Trophoblast cell (in vitro differentiated cells and primary cell): ENCODE data around the gene SDS.

Experiments used
- DNase-seq, 2 donors: peaks; one replicate each; pipeline ENCODE4 v3.0.0-alpha.2; 2016
- H2AFZ ChIP-seq: 2 replicates; pipeline ENCODE4 v1.6.1; 2013; ENCODE audit warnings: low read length, moderate library complexity, mild to moderate bottlenecking; ENCODE audit not compliant: insufficient read depth, poor library complexity
- H2AK5ac ChIP-seq: 2 replicates; pipeline ENCODE4 v1.6.1; 2013; ENCODE audit warnings: mild to moderate bottlenecking, low read length
- H2BK120ac ChIP-seq: 2 replicates; pipeline ENCODE4 v1.6.1; 2013; ENCODE audit warnings: low read length, mild to moderate bottlenecking, moderate library complexity; ENCODE audit not compliant: insufficient read depth, poor library complexity
- H2BK12ac ChIP-seq: 2 replicates; pipeline ENCODE4 v1.6.1; 2013; ENCODE audit warnings: mild to moderate bottlenecking, low read length, moderate library complexity
- H2BK5ac ChIP-seq: 2 replicates; pipeline ENCODE4 v1.6.1; 2013; ENCODE audit warnings: low read length, low read depth, moderate library complexity, mild to moderate bottlenecking; ENCODE audit not compliant: poor library complexity
- H3K14ac ChIP-seq: 2 replicates; pipeline ENCODE4 v1.6.1; 2013; ENCODE audit warnings: mild to moderate bottlenecking, low read length
- H3K18ac ChIP-seq: 2 replicates; pipeline ENCODE4 v1.6.1; 2013; ENCODE audit warnings: mild to moderate bottlenecking, low read length
- H3K23ac ChIP-seq: 2 replicates; pipeline ENCODE4 v1.6.1; 2013; ENCODE audit warnings: low read length
- H3K27ac ChIP-seq: 2 replicates; pipeline ENCODE4 v1.5.1; 2013; ENCODE audit warnings: low read depth, mild to moderate bottlenecking, inconsistent platforms, low read length, moderate library complexity
- H3K27me3 ChIP-seq: 2 replicates; pipeline ENCODE4 v1.6.1; 2013; ENCODE audit warnings: inconsistent platforms, mild to moderate bottlenecking, low read length, moderate library complexity; ENCODE audit not compliant: insufficient read depth
- H3K36me3 ChIP-seq, 2 experiments: 1 replicate in 1 of 2; 2 replicates in 1 of 2; pipeline ENCODE4 v1.6.1; 2013; ENCODE audit warnings: low read length in 2 of 2, mild to moderate bottlenecking in 2 of 2, moderate library complexity in 1 of 2; ENCODE audit not compliant: insufficient read depth in 2 of 2, control insufficient read depth in 1 of 2
- H3K4ac ChIP-seq: 2 replicates; pipeline ENCODE4 v1.6.1; 2013; ENCODE audit warnings: low read depth, mild to moderate bottlenecking, low read length, moderate library complexity
- H3K4me1 ChIP-seq, 2 experiments: 1 replicate in 1 of 2; 2 replicates in 1 of 2; pipeline ENCODE4 v1.6.1; 2013; ENCODE audit warnings: low read length in 2 of 2, mild to moderate bottlenecking in 2 of 2, moderate library complexity in 1 of 2; ENCODE audit not compliant: insufficient read depth in 2 of 2, control insufficient read depth in 1 of 2
- H3K4me2 ChIP-seq: 2 replicates; pipeline ENCODE4 v1.6.1; 2013; ENCODE audit warnings: inconsistent platforms, mild to moderate bottlenecking, low read length, moderate library complexity
- H3K4me3 ChIP-seq: 2 replicates; pipeline ENCODE4 v1.5.1; 2013; ENCODE audit warnings: mild to moderate bottlenecking, low read depth, low read length, inconsistent platforms
- H3K79me1 ChIP-seq: one replicate; pipeline ENCODE4 v1.6.1; 2013; ENCODE audit warnings: low read length
- H3K79me2 ChIP-seq: 2 replicates; pipeline ENCODE4 v1.6.1; 2013; ENCODE audit warnings: low read length, mild to moderate bottlenecking; ENCODE audit not compliant: control insufficient read depth, insufficient read depth, poor library complexity
- H3K9ac ChIP-seq: 2 replicates; pipeline ENCODE4 v1.6.1; 2013; ENCODE audit warnings: mild to moderate bottlenecking, low read length
- H3K9me3 ChIP-seq: 2 replicates; pipeline ENCODE4 v1.6.1; 2013; ENCODE audit warnings: low read depth, mild to moderate bottlenecking, control low read depth, inconsistent platforms, low read length; ENCODE audit not compliant: insufficient read depth
- H4K12ac ChIP-seq: 2 replicates; pipeline ENCODE4 v1.6.1; 2013; ENCODE audit warnings: low read depth, mild to moderate bottlenecking, low read length, moderate library complexity
- H4K8ac ChIP-seq: 2 replicates; pipeline ENCODE4 v1.6.1; 2013; ENCODE audit warnings: low read depth, mild to moderate bottlenecking, low read length, moderate library complexity
- H4K91ac ChIP-seq: one replicate; pipeline ENCODE4 v1.6.1; 2013; ENCODE audit warnings: low read depth, mild to moderate bottlenecking, low read length, moderate library complexity
- WGBS: extraction: QIAGEN DNeasy Blood & Tissue Kit; methylation state at CpG from one replicate; pipeline ENCODE4 v1.1.7; 2013; ENCODE audit warnings: missing lambda C conversion rate; ENCODE audit not compliant: insufficient read length, insufficient coverage; ENCODE audit errors: extremely low coverage; 5-methylcytosine and 5-hydroxymethylcytosine counted together

The SDS gene

DNA sequence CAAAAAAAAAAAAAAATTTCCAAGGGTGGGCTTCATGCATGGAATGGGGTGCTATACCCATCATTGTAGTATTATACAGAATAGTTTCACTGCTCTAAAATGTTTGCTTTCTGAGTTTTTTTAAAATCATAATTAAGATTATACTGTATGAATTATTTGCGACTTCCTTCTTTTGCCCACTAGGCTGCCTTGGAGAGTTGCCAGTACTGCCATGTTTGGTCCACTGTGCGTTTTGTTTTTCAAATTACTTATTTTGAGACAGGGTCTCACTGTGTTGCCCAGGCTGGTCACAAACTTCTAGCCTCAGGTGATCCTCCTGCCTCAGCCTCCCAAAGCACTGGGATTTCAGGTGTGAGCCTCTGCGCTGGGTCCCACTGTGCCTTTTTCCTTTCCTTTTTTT, 25.4 kb downstream of the SDS start:
- Histone ChIP-seq H3K9me3 (no peaks in the 10 kb centered on the region), H3K27me3 (no peaks in the 10 kb centered on the region), H3K4ac (no peak overlapping the region), H3K14ac (no peak overlapping the region), H2AK5ac (no peak overlapping the region), H2AFZ (no peak overlapping the region), H3K9ac (no peak overlapping the region), H4K12ac (no peak overlapping the region), H3K79me1 (no peaks in the 10 kb centered on the region), H3K4me1 (no peaks in the 10 kb centered on the region), H4K8ac (no peak overlapping the region), H3K4me3 (no peak overlapping the region), H3K18ac (no peak overlapping the region), H2BK12ac (no peak overlapping the region), H2BK120ac (no peak overlapping the region), H3K79me2 (no peaks in the 10 kb centered on the region), H3K23ac (no peak overlapping the region), H3K36me3 (peaks cover 12 to 21% of the 10 kb centered on the region in 2 experiments), H3K4me2 (no peak overlapping the region), H2BK5ac (no peak overlapping the region), H4K91ac (no peak overlapping the region), H3K27ac (no peak overlapping the region)
- no CpG with 5 or more reads among the region's 3 CpGs for WGBS
- no peak for DNase-seq

GRCh38 chr12:113374823-113375428, 28.8 kb downstream of the SDS start:
- Histone ChIP-seq H3K4me3 (no peak overlapping the region), H3K9ac (no peak overlapping the region), H2BK5ac (no peak overlapping the region), H3K9me3 (no peaks in the 10 kb centered on the region), H3K4ac (no peak overlapping the region), H3K18ac (no peak overlapping the region), H4K8ac (no peak overlapping the region), H3K14ac (no peak overlapping the region), H4K91ac (no peak overlapping the region), H2BK120ac (no peak overlapping the region), H2AK5ac (no peak overlapping the region), H3K4me1 (no peaks in the 10 kb centered on the region), H3K79me1 (no peaks in the 10 kb centered on the region), H4K12ac (no peak overlapping the region), H2AFZ (no peak overlapping the region), H2BK12ac (no peak overlapping the region), H3K23ac (no peak overlapping the region), H3K79me2 (no peaks in the 10 kb centered on the region), H3K4me2 (no peak overlapping the region), H3K27ac (no peak overlapping the region), H3K27me3 (no peaks in the 10 kb centered on the region), H3K36me3 (peaks cover 7 to 22% of the 10 kb centered on the region in 2 experiments)
- no peak for DNase-seq
- WGBS, result no CpG with 5 or more reads among the region's 4 CpGs

DNA sequence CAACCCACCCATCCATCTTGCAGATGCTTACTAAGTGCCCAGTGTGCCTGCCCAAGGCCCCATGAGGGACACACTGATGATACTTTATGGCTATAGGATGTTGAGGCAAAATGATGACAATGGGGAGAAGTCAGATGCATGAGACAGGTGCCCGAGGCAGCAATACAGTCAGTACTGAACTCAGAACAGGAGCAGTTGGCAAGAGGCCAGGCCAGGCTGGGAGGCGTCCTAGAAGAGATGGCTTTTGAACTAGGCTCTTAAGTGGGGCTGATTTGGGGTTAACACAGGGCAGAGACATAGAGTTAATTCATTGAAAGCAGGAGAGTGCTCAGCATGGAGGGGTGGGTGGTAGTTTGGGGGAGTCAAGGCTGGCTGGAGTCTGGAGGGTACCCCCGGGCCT, 29.7 kb downstream of the SDS start:
- Histone ChIP-seq H3K79me2 (no peaks in the 10 kb centered on the region), H2BK5ac (no peak overlapping the region), H3K4me3 (no peak overlapping the region), H2BK12ac (no peak overlapping the region), H2BK120ac (no peak overlapping the region), H2AFZ (no peak overlapping the region), H3K9me3 (no peaks in the 10 kb centered on the region), H4K91ac (no peak overlapping the region), H3K9ac (no peak overlapping the region), H4K8ac (no peak overlapping the region), H3K4me2 (no peak overlapping the region), H3K14ac (no peak overlapping the region), H3K4me1 (no peaks in the 10 kb centered on the region), H3K27ac (no peak overlapping the region), H3K23ac (no peak overlapping the region), H2AK5ac (no peak overlapping the region), H3K27me3 (no peaks in the 10 kb centered on the region), H3K79me1 (no peaks in the 10 kb centered on the region), H3K18ac (no peak overlapping the region), H3K4ac (no peak overlapping the region), H4K12ac (no peak overlapping the region), H3K36me3 (peaks cover 7 to 22% of the 10 kb centered on the region in 2 experiments)
- DNase-seq, result no peak
- WGBS, result no CpG with 5 or more reads among the region's 3 CpGs

GRCh38 chr12:113373440-113373839, 30.2 kb downstream of the SDS start:
- no peak overlapping the region for H2AK5ac ChIP-seq
- no peaks in the 10 kb centered on the region for H3K79me1 ChIP-seq
- no peaks in the 10 kb centered on the region for H3K4me1 ChIP-seq
- H4K91ac ChIP-seq, result no peak overlapping the region
- no peak overlapping the region for H4K12ac ChIP-seq
- H3K79me2 ChIP-seq, result no peaks in the 10 kb centered on the region
- H2BK12ac ChIP-seq, result no peak overlapping the region
- no peak overlapping the region for H3K4me3 ChIP-seq
- H3K27ac ChIP-seq, result no peak overlapping the region
- 99% methylated on average over 3 of the region's 3 CpGs for WGBS
- H3K18ac ChIP-seq, result no peak overlapping the region
- no peak overlapping the region for H3K4me2 ChIP-seq
- no peaks in the 10 kb centered on the region for H3K27me3 ChIP-seq
- no peak for DNase-seq
- no peak overlapping the region for H3K14ac ChIP-seq
- H3K9ac ChIP-seq, result no peak overlapping the region
- no peaks in the 10 kb centered on the region for H3K9me3 ChIP-seq
- H2AFZ ChIP-seq, result no peak overlapping the region
- H3K4ac ChIP-seq, result no peak overlapping the region
- H3K23ac ChIP-seq, result no peak overlapping the region
- peaks cover 7 to 22% of the 10 kb centered on the region in 2 experiments for H3K36me3 ChIP-seq
- no peak overlapping the region for H2BK120ac ChIP-seq
- no peak overlapping the region for H2BK5ac ChIP-seq
- H4K8ac ChIP-seq, result no peak overlapping the region
